IMR-90 (cell line): ENCODE data around the gene TPST1. TPM values are rescaled to one million over a fixed set of nuclear protein-coding genes. Genes with fewer than 3 reads are reported as not detected.

Source experiments
- ATAC-seq: fragments of 200-7000 bp; cut with Tn5 transposase; 2 replicates; pipeline ENCODE4 v1.9.1; 2020; ENCODE audit warnings: low read depth, mild to moderate bottlenecking, moderate library complexity
- BruUV-seq: library from RNA; stranded (reverse); fragments of 400-500 nt; replicated peaks from 2 replicates; lab custom pipeline; 2021; lab: Mats Ljungman, UMichigan
- CTCF ChIA-PET: fragments of 300-600 bp; formaldehyde crosslinking; extraction: SDS; loops from one replicate; lab custom pipeline; 2021; ENCODE audit warnings: antibody characterized with exemption; lab: Yijun Ruan, JAX
- POLR2A ChIA-PET: fragments of 300-600 bp; sonication (Branson Sonifier 250); formaldehyde crosslinking; loops from one replicate; lab custom pipeline; 2022; ENCODE audit warnings: antibody characterized with exemption; ENCODE audit not compliant: unreplicated experiment; lab: Charles Lee
- DNase-seq: peaks from one replicate; pipeline ENCODE4 v3.0.0; 2013
- H2AFZ ChIP-seq: replicated peaks from 2 replicates; pipeline ENCODE3; 2013; ENCODE audit warnings: low read length, mild to moderate bottlenecking; ENCODE audit not compliant: poor library complexity
- H2AK5ac ChIP-seq: 2 replicates; pipeline ENCODE4 v1.6.1; 2013; ENCODE audit warnings: low read depth, low read length, inconsistent platforms
- H2AK9ac ChIP-seq: replicated peaks from 2 replicates; pipeline ENCODE3; 2013; ENCODE audit warnings: mild to moderate bottlenecking, low read depth, low read length, moderate library complexity; ENCODE audit not compliant: poor library complexity
- H2BK120ac ChIP-seq: 2 replicates; pipeline ENCODE4 v1.6.1; 2013; ENCODE audit warnings: low read depth, low read length, inconsistent platforms
- H2BK15ac ChIP-seq: 3 replicates; pipeline ENCODE4 v1.6.1; 2013; ENCODE audit warnings: low read depth, low read length, inconsistent platforms
- H2BK20ac ChIP-seq: 2 replicates; pipeline ENCODE4 v1.6.1; 2013; ENCODE audit warnings: low read depth, mild to moderate bottlenecking, inconsistent platforms, low read length, moderate library complexity
- H2BK5ac ChIP-seq: 2 replicates; pipeline ENCODE4 v1.6.1; 2013; ENCODE audit warnings: mild to moderate bottlenecking, low read depth, low read length, inconsistent platforms; ENCODE audit not compliant: poor library complexity, severe bottlenecking
- H3K14ac ChIP-seq: replicated peaks from 2 replicates; pipeline ENCODE4 v1.6.1; 2013; ENCODE audit warnings: low read depth, low read length, inconsistent platforms
- H3K18ac ChIP-seq: 2 replicates; pipeline ENCODE4 v1.6.1; 2013; ENCODE audit warnings: low read depth, low read length, control low read depth
- H3K23ac ChIP-seq: 2 replicates; pipeline ENCODE4 v1.6.1; 2013; ENCODE audit warnings: low read depth, low read length, inconsistent platforms
- H3K27ac ChIP-seq: 2 replicates; pipeline ENCODE4 v1.5.1; 2013; ENCODE audit warnings: mild to moderate bottlenecking, control low read depth, low read length; ENCODE audit not compliant: insufficient read depth
- H3K27me3 ChIP-seq: 2 replicates; pipeline ENCODE4 v1.6.1; 2013; ENCODE audit warnings: low read length; ENCODE audit not compliant: control insufficient read depth, insufficient read depth
- H3K36me3 ChIP-seq: 2 replicates; pipeline ENCODE4 v1.6.1; 2013; ENCODE audit warnings: low read length, mixed read lengths; ENCODE audit not compliant: control insufficient read depth, insufficient read depth
- H3K4ac ChIP-seq: 2 replicates; pipeline ENCODE4 v1.6.1; 2013; ENCODE audit warnings: low read depth, low read length, inconsistent platforms
- H3K4me1 ChIP-seq: 2 replicates; pipeline ENCODE4 v1.6.1; 2013; ENCODE audit warnings: low read length, mixed read lengths; ENCODE audit not compliant: control insufficient read depth, insufficient read depth
- H3K4me2 ChIP-seq: 2 replicates; pipeline ENCODE4 v1.6.1; 2013; ENCODE audit warnings: low read depth, mild to moderate bottlenecking, control low read depth, low read length, moderate library complexity
- H3K4me3 ChIP-seq: 2 replicates; pipeline ENCODE4 v1.5.1; 2013; ENCODE audit warnings: low read depth, mild to moderate bottlenecking, control low read depth, low read length, moderate library complexity; ENCODE audit not compliant: insufficient read depth
- H3K56ac ChIP-seq: 2 replicates; pipeline ENCODE4 v1.6.1; 2013; ENCODE audit warnings: low read length, inconsistent platforms; ENCODE audit not compliant: insufficient read depth; ENCODE audit errors: extremely low read depth
- H3K79me1 ChIP-seq, 2 experiments: 2 replicates each; pipeline ENCODE4 v1.6.1; 2013; ENCODE audit warnings: low read length in 2 of 2, inconsistent platforms in 1 of 2, low read depth in 1 of 2
- H3K9ac ChIP-seq: 2 replicates; pipeline ENCODE4 v1.6.1; 2013; ENCODE audit warnings: low read depth, low read length, control low read depth
- H3K9me1 ChIP-seq: 2 replicates; pipeline ENCODE4 v1.6.1; 2013; ENCODE audit warnings: low read length, inconsistent platforms; ENCODE audit not compliant: insufficient read depth
- H3K9me3 ChIP-seq: 2 replicates; pipeline ENCODE4 v1.6.1; 2013; ENCODE audit warnings: low read length; ENCODE audit not compliant: control insufficient read depth, insufficient read depth
- H4K20me1 ChIP-seq: 2 replicates; pipeline ENCODE4 v1.6.1; 2013; ENCODE audit warnings: low read length, inconsistent platforms; ENCODE audit not compliant: insufficient read depth
- H4K5ac ChIP-seq: 2 replicates; pipeline ENCODE4 v1.6.1; 2013; ENCODE audit warnings: mild to moderate bottlenecking, low read depth, low read length, control low read depth
- H4K8ac ChIP-seq, 2 experiments: 2 replicates each; pipeline ENCODE4 v1.6.1; 2013; ENCODE audit warnings: low read depth in 2 of 2, low read length in 2 of 2, control low read depth in 1 of 2, inconsistent platforms in 1 of 2
- H4K91ac ChIP-seq: 2 replicates; pipeline ENCODE4 v1.6.1; 2013; ENCODE audit warnings: low read depth, low read length, inconsistent platforms; ENCODE audit not compliant: insufficient read depth
- RCOR1 ChIP-seq: IDR thresholded peaks from 2 replicates; pipeline ENCODE4 v1.6.1; 2012; ENCODE audit warnings: mild to moderate bottlenecking, low read length, improper control_type of control experiment; ENCODE audit not compliant: insufficient replicate concordance
- WGBS, 2 experiments: methylation state at CpG; one replicate each; pipeline versions ENCODE4 v1.1.5 to v1.1.7; 2013; ENCODE audit warnings: missing lambda C conversion rate in 2 of 2; ENCODE audit not compliant: insufficient read length in 1 of 2; ENCODE audit errors: extremely low coverage in 2 of 2; 5-methylcytosine and 5-hydroxymethylcytosine counted together
- dilution Hi-C: fragments of 300-500 bp; cut with HindIII; formaldehyde crosslinking; loops from one replicate; pipeline ENCODE4 v1.14.3; 2018; ENCODE audit warnings: low sequenced_read_pairs; ENCODE audit not compliant: unreplicated experiment
- in situ Hi-C: fragments of 300-500 bp; cut with MboI; formaldehyde crosslinking; loops from 3 replicates; pipeline ENCODE4 v1.14.3; 2019; ENCODE audit warnings: low sequenced_read_pairs, inconsistent platforms, mixed read lengths
- intact Hi-C: fragments of 100-400 bp; cut with micrococcal nuclease; formaldehyde crosslinking; loops from 2 replicates; pipeline ENCODE4 v1.10.0; 2022
- polyA plus RNA-seq, 3 experiments: library from polyadenylated mRNA; depleted of rRNA; stranded (reverse); fragments of >200 nt; gene quantifications; 2 replicates each; pipeline ENCODE4 v1.2.3, GENCODE V29; 2012; ENCODE audit warnings: low replicate concordance in 1 of 3
- total RNA-seq: library from RNA; depleted of rRNA; stranded (reverse); fragments of >200 nt; gene quantifications from 2 replicates; pipeline ENCODE4 v1.2.3, GENCODE V29; 2012
- TF ChIP-seq, protein P1 (sequence below): fragments of 150-350 bp; IDR thresholded peaks from 2 replicates; pipeline ENCODE4 v1.6.1; 2017; ENCODE audit warnings: mild to moderate bottlenecking, antibody characterized with exemption, low read length, low read depth

Gene TPST1
- total and polyA plus RNA-seq, 2 of the 4 experiments (the other 2 are of a cell fraction) = 37.7 to 58.6 TPM

DNA sequence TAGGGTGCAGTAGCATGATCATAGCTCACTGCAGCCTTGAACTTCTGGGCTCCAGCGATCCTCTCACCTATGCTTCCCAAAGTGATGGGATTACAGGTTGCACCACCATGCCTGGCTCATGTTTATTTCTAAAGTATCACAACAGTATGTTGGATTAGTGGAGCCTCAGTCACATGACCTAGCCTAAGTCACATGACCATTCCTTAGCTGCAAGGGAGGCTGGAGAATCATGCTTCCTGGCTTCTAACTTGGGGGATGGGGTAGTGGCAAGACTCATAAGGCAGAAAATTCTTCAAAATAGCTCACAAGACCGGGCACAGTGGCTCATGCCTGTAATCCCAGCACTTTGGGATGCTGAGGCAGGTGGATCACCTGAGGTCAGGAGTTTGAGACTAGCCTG, 26.9 kb upstream of the TPST1 start:
- Histone ChIP-seq H3K27me3 (no peaks in the 10 kb centered on the region), H3K18ac (no peak overlapping the region), H2BK15ac (no peak overlapping the region), H2BK20ac (no peak overlapping the region), H2AK9ac (no peak overlapping the region), H3K9me1 (no peaks in the 10 kb centered on the region; the same call in 1 of the 2 replicates), H3K4ac (no peak overlapping the region), H2BK120ac (no peak overlapping the region), H3K4me3 (no peak overlapping the region), H4K5ac (no peak overlapping the region), H3K27ac (no peak overlapping the region), H4K8ac (no peak overlapping the region), H3K79me1 (no peaks in the 10 kb centered on the region), H4K20me1 (no peaks in the 10 kb centered on the region), H3K4me1 (peaks cover 5% of the 10 kb centered on the region; the same call in 1 of the 2 replicates), H3K23ac (no peak overlapping the region), H3K4me2 (no peak overlapping the region), H2AK5ac (peak overlapping the region; percentile 28; the same call in 1 of the 2 replicates), H3K9ac (no peak overlapping the region), H3K56ac (no peak overlapping the region), H3K36me3 (no peaks in the 10 kb centered on the region), H3K14ac (no peak overlapping the region), H4K91ac (no peak overlapping the region), H2AFZ (no peak overlapping the region), H3K9me3 (no peaks in the 10 kb centered on the region), H2BK5ac (no peak overlapping the region)
- TF ChIP-seq RCOR1 = no peak
- TF ChIP-seq, protein P1, sequence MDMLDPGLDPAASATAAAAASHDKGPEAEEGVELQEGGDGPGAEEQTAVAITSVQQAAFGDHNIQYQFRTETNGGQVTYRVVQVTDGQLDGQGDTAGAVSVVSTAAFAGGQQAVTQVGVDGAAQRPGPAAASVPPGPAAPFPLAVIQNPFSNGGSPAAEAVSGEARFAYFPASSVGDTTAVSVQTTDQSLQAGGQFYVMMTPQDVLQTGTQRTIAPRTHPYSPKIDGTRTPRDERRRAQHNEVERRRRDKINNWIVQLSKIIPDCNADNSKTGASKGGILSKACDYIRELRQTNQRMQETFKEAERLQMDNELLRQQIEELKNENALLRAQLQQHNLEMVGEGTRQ = peak; percentile 74
- dilution Hi-C loops = no loop called here
- ATAC-seq (no peak), DNase-seq (no peak)
- ChIA-PET CTCF (no interaction called here), POLR2A (no interaction called here)
- no TSS peak for BruUV-seq
- in situ Hi-C loops = no loop called here
- WGBS, 2 experiments = no CpG with 5 or more reads among the region's 2 CpGs
- intact Hi-C loops = no loop called here
